Skeletal muscle cell (primary cell): ENCODE results near the gene SPON1.
"Not testable (repeated sequence)": the region's sequence is repeated elsewhere in the genome, so short reads cannot be mapped to it uniquely, and the experiment has no call there.

Experiments used
- DNase-seq: peaks from one replicate; pipeline ENCODE4 v3.0.0-alpha.2; 2010; ENCODE audit warnings: low read depth
- H3K4me3 ChIP-seq: 2 replicates; pipeline ENCODE4 v1.5.1; 2011; ENCODE audit warnings: low read depth, mild to moderate bottlenecking, control low read depth, low read length, moderate library complexity

SPON1 gene

GRCh38 chr11:14253421-14253820, 290.9 kb downstream of the SPON1 start:
- no peak for DNase-seq
- no peak overlapping the region for H3K4me3 ChIP-seq

- no peak overlapping the region for H3K4me3 ChIP-seq
- no peak for DNase-seq
Observed at GRCh38 chr11:14253840-14254239, 291.3 kb downstream of the SPON1 start.

GRCh38 chr11:14254533-14255237, 292.2 kb downstream of the SPON1 start:
- DNase-seq = no peak
- no peak overlapping the region for H3K4me3 ChIP-seq

- DNase-seq = no peak
- no peak overlapping the region for H3K4me3 ChIP-seq
Observed at GRCh38 chr11:14255238-14255534, 292.7 kb downstream of the SPON1 start.

- peak; percentile 53 for DNase-seq
- H3K4me3 ChIP-seq = no peak overlapping the region
Observed at GRCh38 chr11:14258221-14258935, 295.9 kb downstream of the SPON1 start.

GRCh38 chr11:14259186-14259784, 296.8 kb downstream of the SPON1 start:
- no peak for DNase-seq
- H3K4me3 ChIP-seq = no peak overlapping the region

GRCh38 chr11:14259878-14260277, 297.4 kb downstream of the SPON1 start:
- H3K4me3 ChIP-seq = no peak overlapping the region
- DNase-seq = no peak

GRCh38 chr11:14261066-14261465, 298.5 kb downstream of the SPON1 start:
- DNase-seq = no peak
- H3K4me3 ChIP-seq = no peak overlapping the region

- DNase-seq = no peak
- H3K4me3 ChIP-seq = no peak overlapping the region
Observed at GRCh38 chr11:14262271-14262846, 299.8 kb downstream of the SPON1 start.

GRCh38 chr11:14264966-14265365, 302.4 kb downstream of the SPON1 start:
- no peak for DNase-seq
- no peak overlapping the region for H3K4me3 ChIP-seq

- no peak for DNase-seq
- H3K4me3 ChIP-seq = no peak overlapping the region
Observed at GRCh38 chr11:14266622-14267021, 304.1 kb downstream of the SPON1 start.

GRCh38 chr11:14267861-14268635, 305.5 kb downstream of the SPON1 start:
- H3K4me3 ChIP-seq = no peak overlapping the region
- peak; percentile 38 for DNase-seq

GRCh38 chr11:14269692-14270573, 307.4 kb downstream of the SPON1 start:
- no peak overlapping the region for H3K4me3 ChIP-seq
- no peak for DNase-seq

- DNase-seq = no peak
- no peak overlapping the region for H3K4me3 ChIP-seq
Observed at GRCh38 chr11:14270690-14271542, 308.4 kb downstream of the SPON1 start.

GRCh38 chr11:14273895-14274294, 311.4 kb downstream of the SPON1 start:
- DNase-seq = peak; percentile 5
- no peak overlapping the region for H3K4me3 ChIP-seq

- no peak for DNase-seq
- H3K4me3 ChIP-seq = no peak overlapping the region
Observed at GRCh38 chr11:14275076-14275475, 312.6 kb downstream of the SPON1 start.

- H3K4me3 ChIP-seq, DNase-seq: not testable (repeated sequence)
Observed at GRCh38 chr11:14278869-14279268, 316.3 kb downstream of the SPON1 start.
